ENCODE results near the gene SPP1. TPM values are rescaled to one million over a fixed set of nuclear protein-coding genes. Genes with fewer than 3 reads are reported as not detected.
"Not testable (repeated sequence)": the region's sequence is repeated elsewhere in the genome, so short reads cannot be mapped to it uniquely, and the experiment has no call there.

SPP1 gene
- total RNA-seq, 1 donor from 2014 or later: 11.8 TPM

GRCh38 chr4:87995435-87995834, 19.9 kb downstream of the SPP1 start:
- no peak for DNase-seq (ENCODE audit: extremely low spot score in 2 of 2)
- H3K4me1 ChIP-seq: no peaks in the 10 kb centered on the region
- intact Hi-C loops (cut with DNase I): no loop called here
- H3K9me3 ChIP-seq: no peaks in the 10 kb centered on the region
- H3K4me3 ChIP-seq: no peak overlapping the region
- no peak for TF ChIP-seq POLR2A (IDR thresholded peaks at IDR 0.05)
- no peak for TF ChIP-seq CTCF (IDR thresholded peaks at IDR 0.05)
- no peak for TF ChIP-seq POLR2AphosphoS5 (IDR thresholded peaks at IDR 0.05; ENCODE audit: insufficient read depth in 1 of 2, low read depth in 1 of 2)
- H3K27me3 ChIP-seq: no peaks in the 10 kb centered on the region
- no peaks in the 10 kb centered on the region for H3K36me3 ChIP-seq
- no peak overlapping the region for H3K27ac ChIP-seq

- DNase-seq (ENCODE audit: extremely low spot score in 2 of 2); H3K4me1 ChIP-seq; H3K27me3 ChIP-seq; H3K4me3 ChIP-seq; intact Hi-C loops (cut with DNase I); H3K9me3 ChIP-seq; H3K27ac ChIP-seq; H3K36me3 ChIP-seq: not testable (repeated sequence)
Observed at GRCh38 chr4:87999191-87999691, 23.7 kb downstream of the SPP1 start.

- TF ChIP-seq POLR2AphosphoS5 (IDR thresholded peaks at IDR 0.05; ENCODE audit: insufficient read depth in 1 of 2, low read depth in 1 of 2) (no peak), CTCF (IDR thresholded peaks at IDR 0.05) (no peak), POLR2A (IDR thresholded peaks at IDR 0.05) (no peak)
- DNase-seq (ENCODE audit: extremely low spot score in 2 of 2): no peak
- Histone ChIP-seq H3K4me3 (no peak overlapping the region), H3K4me1 (peaks cover 4% of the 10 kb centered on the region), H3K27ac (peak overlapping the region; percentile 36), H3K36me3 (no peaks in the 10 kb centered on the region), H3K9me3 (no peaks in the 10 kb centered on the region), H3K27me3 (no peaks in the 10 kb centered on the region)
- intact Hi-C loops (cut with DNase I): no loop called here
Observed at GRCh38 chr4:88001871-88002270, 26.4 kb downstream of the SPP1 start.

GRCh38 chr4:88002786-88003185, 27.3 kb downstream of the SPP1 start:
- intact Hi-C loops (cut with DNase I): no loop called here
- Histone ChIP-seq H3K9me3 (no peaks in the 10 kb centered on the region), H3K4me1 (peaks cover 7% of the 10 kb centered on the region), H3K27me3 (no peaks in the 10 kb centered on the region), H3K36me3 (no peaks in the 10 kb centered on the region), H3K4me3 (no peak overlapping the region), H3K27ac (peak overlapping the region; percentile 36)
- TF ChIP-seq CTCF (IDR thresholded peaks at IDR 0.05) (no peak), POLR2AphosphoS5 (IDR thresholded peaks at IDR 0.05; ENCODE audit: insufficient read depth in 1 of 2, low read depth in 1 of 2) (no peak), POLR2A (IDR thresholded peaks at IDR 0.05) (no peak)
- no peak for DNase-seq (ENCODE audit: extremely low spot score in 2 of 2)

- TF ChIP-seq CTCF (IDR thresholded peaks at IDR 0.05) (no peak), POLR2AphosphoS5 (IDR thresholded peaks at IDR 0.05; ENCODE audit: insufficient read depth in 1 of 2, low read depth in 1 of 2) (no peak), POLR2A (IDR thresholded peaks at IDR 0.05) (no peak)
- intact Hi-C loops (cut with DNase I): no loop called here
- peak overlapping the region; percentile 36 for H3K27ac ChIP-seq
- H3K4me1 ChIP-seq: peaks cover 7% of the 10 kb centered on the region
- no peak overlapping the region for H3K4me3 ChIP-seq
- H3K9me3 ChIP-seq: no peaks in the 10 kb centered on the region
- no peaks in the 10 kb centered on the region for H3K36me3 ChIP-seq
- no peak for DNase-seq (ENCODE audit: extremely low spot score in 2 of 2)
- no peaks in the 10 kb centered on the region for H3K27me3 ChIP-seq
Observed at GRCh38 chr4:88003261-88003660, 27.7 kb downstream of the SPP1 start.
